H9 (cell line): ENCODE results near the gene CTNS. TPM values are rescaled to one million over a fixed set of nuclear protein-coding genes. Genes with fewer than 3 reads are reported as not detected.
A peak's percentile ranks its signal among the peaks of the same experiment; 100 is the strongest.

ENCODE experiments used
- DNase-seq: peaks from one replicate; pipeline ENCODE4 v3.0.0-alpha.2; 2017
- H2AFZ ChIP-seq: one replicate; pipeline ENCODE4 v1.6.1; 2013; ENCODE audit warnings: mild to moderate bottlenecking, low read length, control low read depth, moderate library complexity
- H2AK5ac ChIP-seq: 2 replicates; pipeline ENCODE4 v1.6.1; 2013; ENCODE audit warnings: low read length, control low read depth, mixed read lengths; ENCODE audit not compliant: insufficient read length
- H2BK120ac ChIP-seq: one replicate; pipeline ENCODE4 v1.6.1; 2013; ENCODE audit warnings: low read depth, mild to moderate bottlenecking, low read length, control low read depth, inconsistent platforms; ENCODE audit not compliant: poor library complexity, severe bottlenecking
- H2BK12ac ChIP-seq: 2 replicates; pipeline ENCODE4 v1.6.1; 2013; ENCODE audit warnings: low read length, control low read depth, mixed read lengths, low read depth; ENCODE audit not compliant: insufficient read length
- H2BK15ac ChIP-seq: 2 replicates; pipeline ENCODE4 v1.6.1; 2013; ENCODE audit warnings: low read depth, low read length, control low read depth
- H2BK20ac ChIP-seq: one replicate; pipeline ENCODE4 v1.6.1; 2013; ENCODE audit warnings: low read depth, mild to moderate bottlenecking, low read length, control low read depth, inconsistent platforms; ENCODE audit not compliant: poor library complexity, severe bottlenecking
- H2BK5ac ChIP-seq: 2 replicates; pipeline ENCODE4 v1.6.1; 2013; ENCODE audit warnings: low read length, control low read depth, mixed read lengths; ENCODE audit not compliant: insufficient read length
- H3K14ac ChIP-seq: 2 replicates; pipeline ENCODE4 v1.6.1; 2013; ENCODE audit warnings: low read length, control low read depth; ENCODE audit not compliant: insufficient read depth
- H3K18ac ChIP-seq: 2 replicates; pipeline ENCODE4 v1.6.1; 2013; ENCODE audit warnings: low read depth, mild to moderate bottlenecking, mixed read lengths, low read length, control low read depth; ENCODE audit not compliant: insufficient read length
- H3K23ac ChIP-seq: 2 replicates; pipeline ENCODE4 v1.6.1; 2013; ENCODE audit warnings: low read length, control low read depth, mixed read lengths, low read depth; ENCODE audit not compliant: insufficient read length
- H3K23me2 ChIP-seq: 2 replicates; pipeline ENCODE4 v1.6.1; 2013; ENCODE audit warnings: low read depth, mild to moderate bottlenecking, mixed read lengths, low read length, control low read depth; ENCODE audit not compliant: insufficient read length, poor library complexity, severe bottlenecking
- H3K27ac ChIP-seq: 2 replicates; pipeline ENCODE4 v1.5.1; 2013; ENCODE audit warnings: low read length, control low read depth, mixed read lengths, low read depth; ENCODE audit not compliant: insufficient read length
- H3K27me3 ChIP-seq: 2 replicates; pipeline ENCODE4 v1.6.1; 2013; ENCODE audit warnings: low read length, control low read depth, inconsistent platforms; ENCODE audit not compliant: insufficient read depth
- H3K4ac ChIP-seq: 2 replicates; pipeline ENCODE4 v1.6.1; 2013; ENCODE audit warnings: low read depth, mild to moderate bottlenecking, control low read depth, inconsistent platforms, low read length, moderate library complexity
- H3K4me1 ChIP-seq: 2 replicates; pipeline ENCODE4 v1.6.1; 2013; ENCODE audit warnings: low read length, control low read depth, inconsistent platforms; ENCODE audit not compliant: insufficient read depth
- H3K4me2 ChIP-seq: 2 replicates; pipeline ENCODE4 v1.6.1; 2013; ENCODE audit warnings: low read length, control low read depth, mixed read lengths; ENCODE audit not compliant: insufficient read length, insufficient read depth
- H3K56ac ChIP-seq: 2 replicates; pipeline ENCODE4 v1.6.1; 2013; ENCODE audit warnings: low read depth, mild to moderate bottlenecking, mixed read lengths, low read length, control low read depth; ENCODE audit not compliant: insufficient read length
- H3K79me1 ChIP-seq: 2 replicates; pipeline ENCODE4 v1.6.1; 2013; ENCODE audit warnings: low read depth, mild to moderate bottlenecking, moderate library complexity, low read length, control low read depth, inconsistent platforms; ENCODE audit not compliant: insufficient read depth, poor library complexity, severe bottlenecking
- H3K79me2 ChIP-seq: 2 replicates; pipeline ENCODE4 v1.6.1; 2013; ENCODE audit warnings: low read length, control low read depth, inconsistent platforms; ENCODE audit not compliant: insufficient read depth
- H3K9ac ChIP-seq: 2 replicates; pipeline ENCODE4 v1.6.1; 2013; ENCODE audit warnings: low read length, control low read depth, mixed read lengths; ENCODE audit not compliant: insufficient read length; ENCODE audit errors: extremely low read depth
- H3K9me3 ChIP-seq: one replicate; pipeline ENCODE4 v1.6.1; 2013; ENCODE audit warnings: low read depth, low read length, inconsistent platforms; ENCODE audit not compliant: control insufficient read depth
- H3T11ph ChIP-seq: one replicate; pipeline ENCODE4 v1.6.1; 2013; ENCODE audit warnings: mild to moderate bottlenecking, low read length, control low read depth, inconsistent platforms
- H4K20me1 ChIP-seq: one replicate; pipeline ENCODE4 v1.6.1; 2013; ENCODE audit not compliant: control insufficient read depth, insufficient read length, insufficient read depth
- H4K5ac ChIP-seq: 2 replicates; pipeline ENCODE4 v1.6.1; 2013; ENCODE audit warnings: low read depth, mild to moderate bottlenecking, mixed read lengths, low read length, control low read depth; ENCODE audit not compliant: insufficient read length
- H4K8ac ChIP-seq: replicated peaks from 2 replicates; pipeline ENCODE4 v1.6.1; 2013; ENCODE audit warnings: low read length, control low read depth, mixed read lengths, low read depth; ENCODE audit not compliant: insufficient read length
- H4K91ac ChIP-seq: 2 replicates; pipeline ENCODE4 v1.6.1; 2013; ENCODE audit warnings: low read depth, mild to moderate bottlenecking, moderate library complexity, mixed read lengths, low read length, control low read depth; ENCODE audit not compliant: insufficient read length
- H3K27ac Mint-ChIP-seq, 3 experiments: 2 replicates in 2 of 3; 3 replicates in 1 of 3; pipeline ENCODE4 v1.8.0; 2020 to 2021; ENCODE audit warnings: mixed read lengths in 3 of 3, mild to moderate bottlenecking in 1 of 3, moderate library complexity in 1 of 3
- H3K27me3 Mint-ChIP-seq: 2 replicates; pipeline ENCODE4 v1.8.0; 2021; ENCODE audit warnings: low read depth, mild to moderate bottlenecking, moderate library complexity, mixed read lengths
- H3K36me3 Mint-ChIP-seq, 3 experiments: 2 replicates in 2 of 3; 3 replicates in 1 of 3; pipeline ENCODE4 v1.8.0; 2020 to 2021; ENCODE audit warnings: low read depth in 3 of 3, mixed read lengths in 3 of 3; ENCODE audit not compliant: insufficient read depth in 1 of 3
- H3K4me1 Mint-ChIP-seq, 2 experiments: 2 replicates each; pipeline ENCODE4 v1.8.0; 2020; ENCODE audit warnings: mixed read lengths in 2 of 2
- H3K4me3 Mint-ChIP-seq, 2 experiments: 2 replicates in 1 of 2; 3 replicates in 1 of 2; pipeline ENCODE4 v1.8.0; 2020 to 2021; ENCODE audit warnings: mild to moderate bottlenecking in 2 of 2, mixed read lengths in 2 of 2, moderate library complexity in 1 of 2
- H3K9me3 Mint-ChIP-seq, 2 experiments: 2 replicates in 1 of 2; 3 replicates in 1 of 2; pipeline ENCODE4 v1.8.0; 2020; ENCODE audit warnings: mild to moderate bottlenecking in 2 of 2, mixed read lengths in 2 of 2, moderate library complexity in 1 of 2
- CTCF ChIP-seq: fragments of 200-600 bp; sonication (generic); conservative IDR thresholded peaks from 3 replicates; pipeline ENCODE4 v1.8.0; 2021; ENCODE audit warnings: antibody characterized with exemption, mild to moderate bottlenecking
- WGBS: extraction: QIAGEN DNeasy Blood & Tissue Kit; methylation state at CpG from one replicate; pipeline ENCODE4 v1.1.7; 2013; ENCODE audit warnings: missing lambda C conversion rate, low lambda C conversion rate, mixed read lengths; ENCODE audit not compliant: insufficient read length; ENCODE audit errors: extremely low coverage; 5-methylcytosine and 5-hydroxymethylcytosine counted together
- total RNA-seq: library from RNA; stranded (reverse); gene quantifications from 2 replicates; pipeline ENCODE4 v1.2.1, GENCODE V29; 2021

Gene CTNS
- total RNA-seq, 1 experiment from 2014 or later: 12.8 TPM

DNA sequence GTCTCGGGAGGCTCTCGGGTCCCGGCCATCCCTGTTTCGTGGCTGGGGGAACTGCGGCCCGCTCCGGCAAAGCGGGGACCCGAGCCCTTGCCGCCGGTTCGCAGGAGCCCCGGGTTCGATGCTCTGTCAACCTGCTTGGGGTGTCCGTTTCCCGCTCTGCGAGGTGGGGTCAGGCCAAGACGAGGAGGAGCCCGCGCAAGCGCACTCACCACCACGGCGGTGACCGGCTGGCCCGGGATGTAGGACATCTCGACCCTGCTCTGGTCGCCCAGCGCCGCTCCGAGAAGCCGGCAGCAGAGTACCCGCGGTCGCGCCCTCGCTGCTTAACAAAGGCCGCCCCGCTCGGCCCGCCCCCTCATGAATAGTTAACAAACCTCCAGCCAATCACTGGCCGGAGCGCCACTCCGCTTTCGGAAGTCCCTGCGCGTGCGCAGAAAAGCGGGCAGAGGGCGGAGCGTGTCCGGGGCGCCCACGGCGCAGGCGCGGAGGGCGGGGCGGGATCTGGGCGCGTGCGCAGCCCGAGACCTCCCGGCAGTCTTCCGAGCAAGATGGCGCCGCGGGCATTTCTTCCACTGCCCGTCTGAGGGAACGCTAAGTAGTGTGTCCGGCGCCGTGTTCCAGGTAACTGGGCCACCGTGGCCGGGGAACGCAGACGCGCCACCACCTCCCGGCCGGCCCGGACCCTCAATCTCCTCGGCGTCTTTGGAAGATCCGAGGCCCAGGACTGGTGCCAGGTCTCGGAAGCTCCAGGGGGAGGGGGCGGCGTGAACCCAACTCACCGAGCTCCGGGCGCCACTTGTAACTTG is 31.9 kb downstream of the CTNS start, which contains the start of the genes EMC6 and TAX1BP3:
TSS of gene EMC6 (plus strand) at position 534 of the 806 bp plus-strand sequence. CDS start 335 bp downstream, outside the sequence.
TSS of gene TAX1BP3 (minus strand) at position 300 of the 806 bp plus-strand sequence. CDS start at position 248, 52 bp downstream.
- Histone ChIP-seq H3K79me2 (peaks cover 7% of the 10 kb centered on the region; the same call in 1 of the 2 replicates), H3K27ac (no peak within 1 kb of the TSS), H2BK120ac (no peak within 1 kb of the TSS), H3K18ac (peak within 1 kb of the TSS; percentile 84), H4K8ac (no peak within 1 kb of the TSS), H3K9ac (peak within 1 kb of the TSS; percentile 89), H3K79me1 (peaks cover 4% of the 10 kb centered on the region), H3K14ac (peak within 1 kb of the TSS; percentile 77), H2BK15ac (no peak within 1 kb of the TSS), H3K27me3 (no peaks in the 10 kb centered on the region), H2BK20ac (no peak within 1 kb of the TSS), H4K5ac (no peak within 1 kb of the TSS), H3K23ac (no peak within 1 kb of the TSS), H4K20me1 (no peaks in the 10 kb centered on the region), H2AFZ (no peak within 1 kb of the TSS), H2BK12ac (no peak within 1 kb of the TSS), H2AK5ac (no peak within 1 kb of the TSS), H2BK5ac (no peak within 1 kb of the TSS), H3T11ph (no peak within 1 kb of the TSS), H3K9me3 (no peaks in the 10 kb centered on the region), H3K4me1 (peaks cover 3% of the 10 kb centered on the region; the same call in 1 of the 2 replicates), H3K4me2 (peak within 1 kb of the TSS; percentile 88), H3K4ac (no peak within 1 kb of the TSS), H4K91ac (no peak within 1 kb of the TSS), H3K23me2 (peaks cover 9% of the 10 kb centered on the region), H3K56ac (no peak within 1 kb of the TSS)
- Mint-ChIP-seq H3K27ac (peak within 1 kb of the TSS; percentile 94 to 98 (median 98)), H3K4me1 (peaks cover 16 to 17% of the 10 kb centered on the region in 2 experiments), H3K4me3 (peak within 1 kb of the TSS; percentile 98), H3K9me3 (no peaks in the 10 kb centered on the region), H3K27me3 (no peaks in the 10 kb centered on the region), H3K36me3 (peaks cover 8 to 24% (median 16%) of the 10 kb centered on the region in 3 experiments; a peak in 6 of 7 replicates)
- DNase-seq: peak; percentile 100
- TF ChIP-seq CTCF: no peak
- WGBS: no CpG with 5 or more reads among the region's 89 CpGs
